ENCODE data around the gene PIK3R5. TPM values are rescaled to one million over a fixed set of nuclear protein-coding genes. Genes with fewer than 3 reads are reported as not detected.

PIK3R5 gene
- total RNA-seq, 1 experiment from 2014 or later = not detected

DNA sequence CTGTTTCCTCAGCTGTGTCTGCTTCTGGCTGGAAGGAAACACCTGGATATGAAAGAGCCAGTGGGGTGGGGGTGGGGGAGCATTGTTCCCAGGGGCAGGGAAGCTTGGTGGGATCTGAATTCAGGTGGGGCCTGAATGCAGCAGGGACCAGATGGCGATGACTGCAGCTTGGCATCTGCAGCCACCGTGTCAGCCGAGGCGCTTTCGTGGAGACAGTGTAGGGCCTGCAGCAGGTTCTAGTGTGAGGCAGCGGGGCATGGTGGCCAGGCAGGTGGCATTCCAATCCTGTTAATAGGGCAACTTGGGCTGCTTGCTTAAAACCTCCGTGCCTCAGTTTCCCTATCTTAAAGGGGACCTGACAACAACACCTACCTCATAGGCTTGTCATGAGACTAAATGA lies 99.7 kb downstream of the PIK3R5 start:
- Mint-ChIP-seq H3K4me1 (ENCODE audit: low read depth, unreplicated experiment) (no peaks in the 10 kb centered on the region), H3K9me3 (ENCODE audit: low read depth, unreplicated experiment) (no peaks in the 10 kb centered on the region), H3K27ac (ENCODE audit: unreplicated experiment) (no peak overlapping the region), H3K4me3 (ENCODE audit: low read depth, unreplicated experiment) (no peak overlapping the region), H3K36me3 (ENCODE audit: insufficient read depth, unreplicated experiment) (no peaks in the 10 kb centered on the region), H3K27me3 (ENCODE audit: unreplicated experiment) (peaks cover 86% of the 10 kb centered on the region)
- CTCF ChIA-PET = interaction anchor here (0.6 kb wide), 1 partner anchor 8 kb away, joined by 6 read pairs; no protein-coding TSS in a partner anchor
- TF ChIP-seq, protein P1, sequence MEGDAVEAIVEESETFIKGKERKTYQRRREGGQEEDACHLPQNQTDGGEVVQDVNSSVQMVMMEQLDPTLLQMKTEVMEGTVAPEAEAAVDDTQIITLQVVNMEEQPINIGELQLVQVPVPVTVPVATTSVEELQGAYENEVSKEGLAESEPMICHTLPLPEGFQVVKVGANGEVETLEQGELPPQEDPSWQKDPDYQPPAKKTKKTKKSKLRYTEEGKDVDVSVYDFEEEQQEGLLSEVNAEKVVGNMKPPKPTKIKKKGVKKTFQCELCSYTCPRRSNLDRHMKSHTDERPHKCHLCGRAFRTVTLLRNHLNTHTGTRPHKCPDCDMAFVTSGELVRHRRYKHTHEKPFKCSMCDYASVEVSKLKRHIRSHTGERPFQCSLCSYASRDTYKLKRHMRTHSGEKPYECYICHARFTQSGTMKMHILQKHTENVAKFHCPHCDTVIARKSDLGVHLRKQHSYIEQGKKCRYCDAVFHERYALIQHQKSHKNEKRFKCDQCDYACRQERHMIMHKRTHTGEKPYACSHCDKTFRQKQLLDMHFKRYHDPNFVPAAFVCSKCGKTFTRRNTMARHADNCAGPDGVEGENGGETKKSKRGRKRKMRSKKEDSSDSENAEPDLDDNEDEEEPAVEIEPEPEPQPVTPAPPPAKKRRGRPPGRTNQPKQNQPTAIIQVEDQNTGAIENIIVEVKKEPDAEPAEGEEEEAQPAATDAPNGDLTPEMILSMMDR (IDR thresholded peaks at IDR 0.05; ENCODE audit: unreplicated experiment) = no peak
- intact Hi-C loops (cut with micrococcal nuclease; ENCODE audit: unreplicated experiment) = no loop called here
- no peak for DNase-seq
- no TSS peak for BruUV-seq (replicated peaks)

DNA sequence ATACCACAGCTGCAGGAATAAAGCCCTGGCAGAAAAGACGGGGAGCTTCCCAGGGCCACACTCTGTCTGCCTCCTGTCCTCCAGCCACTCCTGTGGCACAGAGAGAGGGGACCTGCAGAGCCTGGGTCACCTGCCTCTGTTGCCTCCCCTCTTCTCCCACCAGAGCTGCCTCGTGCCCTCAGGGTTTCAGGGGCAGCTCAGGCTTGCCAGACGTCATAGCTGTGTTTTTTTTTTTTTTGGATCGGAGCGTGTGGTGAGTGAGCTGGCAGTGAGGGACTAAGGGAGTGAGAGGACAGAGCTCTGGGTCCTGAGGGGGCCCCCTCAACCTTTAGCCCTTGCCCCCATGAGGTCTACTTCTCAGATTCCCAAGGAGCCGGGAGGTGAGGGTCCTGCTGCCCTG lies 100.1 kb downstream of the PIK3R5 start:
- Mint-ChIP-seq H3K27me3 (ENCODE audit: unreplicated experiment) (peaks cover 82% of the 10 kb centered on the region), H3K27ac (ENCODE audit: unreplicated experiment) (no peak overlapping the region), H3K4me1 (ENCODE audit: low read depth, unreplicated experiment) (no peaks in the 10 kb centered on the region), H3K4me3 (ENCODE audit: low read depth, unreplicated experiment) (no peak overlapping the region), H3K9me3 (ENCODE audit: low read depth, unreplicated experiment) (no peaks in the 10 kb centered on the region), H3K36me3 (ENCODE audit: insufficient read depth, unreplicated experiment) (no peaks in the 10 kb centered on the region)
- TF ChIP-seq, protein P1 (IDR thresholded peaks at IDR 0.05; ENCODE audit: unreplicated experiment) = no peak
- intact Hi-C loops (cut with micrococcal nuclease; ENCODE audit: unreplicated experiment) = no loop called here
- DNase-seq = no peak
- no TSS peak for BruUV-seq (replicated peaks)
- CTCF ChIA-PET = no interaction called here

DNA sequence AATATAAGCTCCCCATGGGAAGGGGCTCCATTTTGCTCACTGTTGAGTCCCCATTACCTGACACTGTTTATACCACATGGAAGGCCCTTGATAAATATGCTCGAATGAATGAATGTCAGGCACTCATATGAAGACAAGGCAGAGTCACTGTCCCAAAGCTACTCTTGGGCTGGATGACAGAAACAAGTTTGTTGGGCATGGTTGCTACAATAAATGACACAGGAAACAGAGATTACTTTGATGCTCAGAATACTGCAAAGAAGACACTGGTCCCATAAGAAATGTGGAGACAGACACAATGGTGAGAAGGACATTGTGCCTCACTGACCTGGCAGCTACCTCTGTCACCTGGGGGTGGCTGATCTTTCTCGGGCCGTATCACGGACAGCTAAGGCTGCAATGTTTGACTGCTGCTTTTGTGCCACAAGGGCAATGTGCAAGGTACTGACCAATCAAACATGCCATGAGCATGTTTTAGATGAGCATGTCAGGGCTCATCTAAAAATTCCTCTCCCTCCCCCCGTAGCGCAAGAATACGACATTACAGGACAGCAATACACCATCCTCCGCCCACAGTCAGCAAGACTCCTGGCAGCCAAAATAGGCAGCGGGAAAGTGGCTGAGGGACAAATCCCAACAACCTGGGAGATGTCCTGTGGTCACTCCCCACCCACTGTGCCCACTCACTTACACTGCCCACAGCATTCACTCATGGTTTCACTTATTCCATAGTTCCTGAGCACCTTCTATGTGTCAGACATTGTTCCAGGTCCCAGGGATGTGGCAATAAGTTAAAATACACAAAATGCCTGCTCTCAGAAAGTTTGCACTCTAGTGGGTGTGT lies 103.1 kb downstream of the PIK3R5 start:
- no peak for DNase-seq
- CTCF ChIA-PET = no interaction called here
- intact Hi-C loops (cut with micrococcal nuclease; ENCODE audit: unreplicated experiment) = no loop called here
- no peak overlapping the region for H3K4me3 Mint-ChIP-seq (ENCODE audit: low read depth, unreplicated experiment)
- H3K27ac Mint-ChIP-seq (ENCODE audit: unreplicated experiment) = no peak overlapping the region
- H3K4me1 Mint-ChIP-seq (ENCODE audit: low read depth, unreplicated experiment) = no peaks in the 10 kb centered on the region
- H3K9me3 Mint-ChIP-seq (ENCODE audit: low read depth, unreplicated experiment) = no peaks in the 10 kb centered on the region
- no peaks in the 10 kb centered on the region for H3K36me3 Mint-ChIP-seq (ENCODE audit: insufficient read depth, unreplicated experiment)
- peaks cover 76% of the 10 kb centered on the region for H3K27me3 Mint-ChIP-seq (ENCODE audit: unreplicated experiment)
- TF ChIP-seq, protein P1 (IDR thresholded peaks at IDR 0.05; ENCODE audit: unreplicated experiment) = no peak
- BruUV-seq (replicated peaks) = no TSS peak

- Mint-ChIP-seq H3K9me3 (ENCODE audit: low read depth, unreplicated experiment) (no peaks in the 10 kb centered on the region), H3K27ac (ENCODE audit: unreplicated experiment) (no peak overlapping the region), H3K4me1 (ENCODE audit: low read depth, unreplicated experiment) (no peaks in the 10 kb centered on the region), H3K4me3 (ENCODE audit: low read depth, unreplicated experiment) (no peak overlapping the region), H3K27me3 (ENCODE audit: unreplicated experiment) (peaks cover 75% of the 10 kb centered on the region), H3K36me3 (ENCODE audit: insufficient read depth, unreplicated experiment) (no peaks in the 10 kb centered on the region)
- no TSS peak for BruUV-seq (replicated peaks)
- no peak for DNase-seq
- intact Hi-C loops (cut with micrococcal nuclease; ENCODE audit: unreplicated experiment) = no loop called here
- TF ChIP-seq, protein P1 (IDR thresholded peaks at IDR 0.05; ENCODE audit: unreplicated experiment) = no peak
- CTCF ChIA-PET = no interaction called here
These were observed 103.9 kb downstream of the PIK3R5 start for GRCh38 chr17:8861495-8862181.

Measured in Calu3 (cell line).